GM10847 (cell line): ENCODE results near the gene PDK3.

ENCODE experiments used
- POLR2A ChIP-seq: IDR thresholded peaks from 2 replicates; pipeline ENCODE4 v1.6.1; 2011; ENCODE audit not compliant: insufficient read length; ENCODE audit errors: extremely low read depth

Gene PDK3

DNA sequence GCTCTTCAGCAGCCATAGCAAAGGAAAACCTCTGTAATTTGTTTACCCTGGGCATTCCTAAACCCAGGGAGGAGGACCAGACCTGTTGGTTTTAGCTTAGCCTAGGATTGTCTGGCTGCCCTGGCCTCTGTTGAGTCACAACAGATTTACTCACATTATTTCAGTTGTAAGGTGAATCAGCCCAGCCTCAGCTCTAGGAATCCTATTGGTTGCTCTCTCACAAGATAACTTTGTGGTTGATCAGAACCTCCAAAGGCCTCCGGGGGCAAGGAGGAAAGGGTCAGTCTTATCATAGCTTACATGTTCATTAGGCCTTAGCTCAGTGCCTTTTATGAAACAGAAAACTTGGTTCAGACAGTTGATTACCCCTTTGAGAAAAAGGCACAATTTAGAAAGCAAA, 41.0 kb downstream of the PDK3 start:
- TF ChIP-seq POLR2A: no peak

DNA sequence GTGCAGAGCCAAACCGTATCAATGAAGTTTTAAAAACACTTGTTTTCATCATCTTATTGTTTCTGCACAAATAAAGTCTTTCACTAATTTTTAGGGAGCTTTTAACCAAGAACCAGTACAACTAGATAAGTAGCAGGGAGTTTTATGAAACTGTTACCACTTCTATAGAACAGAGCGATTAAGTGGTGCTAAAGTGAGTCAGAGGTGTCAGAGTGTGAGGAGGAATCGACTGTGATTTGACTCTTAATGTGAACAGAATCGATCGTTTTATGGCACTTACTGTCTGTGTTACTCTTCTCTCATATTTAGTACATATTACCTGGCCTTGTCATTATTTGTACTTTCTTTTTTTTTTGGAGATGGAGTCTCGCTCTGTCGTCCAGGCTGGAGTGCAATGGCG, 43.3 kb downstream of the PDK3 start:
- no peak for TF ChIP-seq POLR2A

DNA sequence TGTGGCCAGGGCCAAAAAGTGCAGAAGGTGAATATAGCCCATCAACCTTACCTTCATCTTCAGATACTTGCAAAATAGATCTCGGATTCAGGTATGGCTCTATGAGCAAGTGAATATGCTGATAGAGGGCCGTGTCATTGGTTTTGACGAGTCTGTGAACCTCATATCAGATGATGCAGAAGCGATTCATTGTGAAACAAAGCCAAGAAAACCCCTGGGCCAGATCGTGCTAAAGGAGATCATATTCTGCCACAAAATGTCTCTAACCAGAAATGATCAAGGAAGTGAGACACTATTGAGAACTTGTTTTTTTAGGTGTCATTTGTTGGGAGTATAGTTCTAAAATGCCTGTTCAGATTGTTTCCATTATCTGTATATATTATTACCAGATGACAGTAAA, 48.3 kb downstream of the PDK3 start:
- no peak for TF ChIP-seq POLR2A

DNA sequence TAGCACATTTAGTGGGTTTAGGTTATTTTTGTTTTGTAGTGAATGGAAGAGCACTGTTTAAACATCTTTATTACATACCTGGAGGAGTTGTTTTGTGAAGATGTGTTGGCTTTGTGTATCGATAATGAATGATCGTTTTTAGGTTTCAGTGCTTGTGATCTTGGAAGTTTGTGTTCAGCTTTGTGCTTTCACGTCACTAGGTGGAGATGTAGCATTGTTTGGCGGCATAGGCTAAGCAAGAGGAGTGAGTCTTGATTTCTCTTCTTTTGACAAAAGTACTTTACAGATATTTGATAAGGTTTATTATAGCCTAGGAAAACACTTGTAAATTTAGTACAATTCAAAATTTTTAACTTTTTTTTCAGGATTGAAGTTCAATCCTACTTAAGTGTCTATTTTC, 50.4 kb downstream of the PDK3 start:
- no peak for TF ChIP-seq POLR2A

DNA sequence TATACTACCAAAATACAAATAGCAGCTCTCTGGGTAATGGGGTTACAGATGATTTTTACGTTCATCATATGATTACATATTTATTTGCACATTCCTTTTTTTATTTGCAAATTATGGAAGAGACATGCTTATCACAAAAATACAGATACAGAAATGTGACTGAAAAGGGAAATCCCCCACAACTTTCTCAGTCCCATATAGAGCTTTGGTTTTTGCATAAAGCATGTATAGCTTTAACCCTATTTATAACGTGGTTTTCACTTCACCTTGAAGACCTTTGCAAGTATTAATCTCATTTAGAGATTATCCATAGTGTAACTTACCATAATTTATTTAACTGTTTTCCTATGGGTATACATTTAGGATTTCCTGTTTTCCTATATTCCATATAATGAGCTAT, 55.4 kb downstream of the PDK3 start:
- TF ChIP-seq POLR2A: no peak

DNA sequence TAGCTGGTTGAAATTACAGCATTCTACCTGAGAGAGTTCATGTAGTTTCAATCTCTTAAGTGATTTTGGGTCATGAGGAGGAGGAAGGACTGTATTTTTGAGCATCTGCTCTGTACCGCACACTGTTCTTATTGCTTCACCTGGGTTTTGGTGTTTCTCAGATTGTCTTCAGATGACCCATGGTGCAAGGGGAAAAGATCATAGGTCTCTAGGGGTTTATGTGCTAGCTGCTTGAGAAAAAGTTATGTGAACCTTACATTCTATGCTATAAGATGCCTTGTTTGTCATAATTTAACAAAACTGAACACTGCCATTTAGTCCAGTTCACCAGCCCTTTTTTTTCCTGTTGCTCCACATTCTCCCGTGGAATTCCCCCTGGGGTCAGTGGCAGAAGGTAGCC, 60.4 kb downstream of the PDK3 start:
- TF ChIP-seq POLR2A: no peak

DNA sequence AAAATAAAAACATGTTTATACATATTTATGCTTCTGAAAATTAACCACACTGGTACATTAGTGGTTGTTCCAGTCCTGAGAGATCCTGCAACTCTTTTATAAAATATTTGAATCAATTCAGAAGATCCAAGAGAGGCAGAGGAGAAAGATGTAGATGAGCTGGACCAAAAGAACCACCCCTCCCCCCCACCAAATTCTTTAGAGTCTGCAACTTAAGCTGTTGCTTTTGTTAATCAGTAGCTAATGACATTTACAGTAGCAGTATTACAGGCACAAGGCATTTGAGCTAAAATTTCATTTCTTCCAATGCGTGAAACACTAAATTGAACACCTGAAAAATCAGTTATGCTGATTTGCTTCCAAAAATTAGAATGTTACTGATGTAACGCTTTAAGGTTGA, 61.5 kb downstream of the PDK3 start:
- no peak for TF ChIP-seq POLR2A

DNA sequence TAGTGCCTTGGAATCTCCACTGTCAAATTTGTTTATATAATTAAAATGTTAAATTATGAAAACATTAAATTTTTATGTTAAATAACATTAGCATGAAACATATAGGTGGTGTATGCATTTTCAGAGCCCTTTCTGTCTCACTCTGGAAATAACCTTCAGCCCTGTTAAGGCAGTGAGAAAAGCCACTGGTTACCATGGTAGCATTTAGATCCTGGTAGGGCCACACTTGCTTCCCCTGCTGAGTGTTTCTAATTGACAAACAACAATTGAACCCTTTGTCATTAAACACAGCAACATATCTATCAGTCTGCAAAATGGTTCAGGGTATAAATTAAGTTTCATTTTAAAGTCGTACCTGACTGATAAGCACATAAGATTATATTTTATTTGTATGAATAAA, 63.5 kb downstream of the PDK3 start:
- TF ChIP-seq POLR2A: no peak

DNA sequence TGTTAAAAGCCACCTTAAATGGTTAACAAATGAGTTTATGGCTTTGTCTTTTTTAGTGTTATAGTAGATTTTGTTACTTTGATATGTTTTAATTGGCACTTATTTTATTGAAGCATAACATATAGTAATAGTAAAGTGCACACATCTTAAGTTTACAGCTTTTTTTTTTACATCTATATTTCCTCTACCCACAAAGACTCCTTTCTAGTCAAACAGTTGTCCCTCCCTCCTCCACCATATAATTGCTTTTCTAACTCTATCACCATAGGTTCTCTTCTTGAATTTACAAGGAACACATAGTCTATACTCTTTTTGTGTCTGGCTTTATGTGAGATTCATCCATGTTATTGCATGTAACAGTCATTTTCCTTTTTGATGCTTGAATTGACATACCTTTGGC, 71.5 kb downstream of the PDK3 start:
- no peak for TF ChIP-seq POLR2A

DNA sequence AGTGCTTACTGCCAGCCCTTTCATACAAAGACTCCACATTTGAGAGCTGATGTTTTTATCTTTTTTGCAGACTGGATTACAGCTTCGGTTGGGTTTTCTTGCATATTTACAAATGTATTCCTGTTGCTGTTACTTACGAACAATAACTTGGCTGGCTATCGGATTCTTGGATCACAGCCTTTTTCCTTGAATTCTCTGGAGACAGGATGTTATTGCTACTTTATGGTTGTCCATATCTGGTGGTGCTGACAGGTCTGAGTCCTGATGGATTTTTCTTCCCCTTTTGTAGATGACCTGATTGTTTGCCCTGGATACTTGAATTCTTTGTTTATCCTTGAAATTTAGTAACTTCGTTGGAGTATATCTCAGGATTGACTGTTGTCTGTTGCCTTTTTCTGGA, 77.7 kb downstream of the PDK3 start:
- TF ChIP-seq POLR2A: no peak

DNA sequence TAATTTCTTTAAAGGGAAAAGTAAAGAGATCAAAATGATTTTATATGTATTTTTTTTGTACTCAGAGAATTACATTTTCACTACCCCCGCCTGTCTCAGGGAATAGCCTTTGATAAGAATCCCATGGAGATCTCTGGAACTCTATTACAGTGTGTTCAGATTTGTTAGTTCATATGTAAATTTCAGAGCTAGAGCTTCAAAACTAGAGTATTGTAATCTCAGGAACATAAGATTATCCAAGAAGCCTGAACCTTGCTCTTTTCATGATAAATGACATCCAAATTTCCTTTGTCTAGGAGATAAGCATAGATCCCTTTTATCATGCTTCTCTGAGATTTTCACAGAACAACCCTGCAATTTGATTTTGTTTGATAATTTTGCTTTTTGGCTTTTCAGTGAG, 82.9 kb downstream of the PDK3 start:
- no peak for TF ChIP-seq POLR2A

DNA sequence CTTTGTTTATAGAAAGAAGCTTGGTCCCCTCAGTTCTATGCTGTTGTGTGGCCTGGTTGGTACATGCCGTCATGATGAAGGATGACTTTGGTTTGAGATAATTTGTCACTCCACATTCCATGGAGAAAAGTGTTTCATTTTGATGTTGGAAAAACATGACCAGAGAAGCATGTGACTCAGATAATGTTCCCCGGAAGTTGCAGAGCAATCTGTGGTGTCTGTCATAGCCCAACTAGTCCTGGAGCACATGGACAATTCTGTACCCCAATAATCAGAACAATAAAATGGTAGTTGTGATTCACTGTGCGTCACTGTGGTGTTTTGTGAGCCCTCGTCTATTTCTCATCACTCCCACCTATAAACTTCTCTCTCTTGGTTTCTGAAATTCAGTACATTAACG, 85.1 kb downstream of the PDK3 start:
- TF ChIP-seq POLR2A: no peak

DNA sequence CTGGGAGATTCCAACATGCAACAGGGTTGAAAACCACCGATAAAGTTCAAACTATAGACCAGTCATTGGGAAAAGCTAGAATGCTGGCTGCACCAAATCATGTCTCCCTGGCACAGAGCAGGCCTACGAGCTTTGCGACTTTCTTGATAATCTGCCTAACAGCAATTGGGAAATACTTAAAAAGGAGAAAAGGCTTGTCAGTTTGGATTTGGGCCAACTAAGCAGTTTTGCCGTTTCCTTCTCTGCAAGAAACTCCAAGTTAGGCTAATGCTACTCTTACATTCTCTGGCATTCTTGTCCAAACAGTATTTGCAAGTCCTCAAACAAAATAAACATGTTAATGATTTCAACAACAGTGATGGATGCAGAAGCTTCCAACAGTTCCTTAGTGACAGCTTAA, 87.9 kb downstream of the PDK3 start:
- no peak for TF ChIP-seq POLR2A

DNA sequence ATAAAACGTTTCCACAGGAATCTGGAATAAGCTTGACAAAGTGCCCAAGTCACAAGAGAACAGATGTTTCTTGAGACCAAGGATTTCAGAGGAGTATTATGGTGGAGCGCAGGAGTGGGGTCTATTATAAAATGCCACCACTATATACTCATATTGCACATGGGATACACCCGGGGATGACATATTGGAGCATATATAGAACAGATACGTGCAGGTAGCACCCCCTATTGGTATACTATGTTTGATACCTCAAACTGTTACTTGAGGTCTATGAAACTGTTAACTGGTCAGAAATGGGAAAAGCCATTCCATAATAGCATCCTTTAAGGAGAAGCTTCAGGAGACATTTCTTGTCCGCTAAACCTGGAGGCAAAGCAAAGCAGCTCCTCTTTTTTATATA, 96.0 kb downstream of the PDK3 start:
- TF ChIP-seq POLR2A: no peak

DNA sequence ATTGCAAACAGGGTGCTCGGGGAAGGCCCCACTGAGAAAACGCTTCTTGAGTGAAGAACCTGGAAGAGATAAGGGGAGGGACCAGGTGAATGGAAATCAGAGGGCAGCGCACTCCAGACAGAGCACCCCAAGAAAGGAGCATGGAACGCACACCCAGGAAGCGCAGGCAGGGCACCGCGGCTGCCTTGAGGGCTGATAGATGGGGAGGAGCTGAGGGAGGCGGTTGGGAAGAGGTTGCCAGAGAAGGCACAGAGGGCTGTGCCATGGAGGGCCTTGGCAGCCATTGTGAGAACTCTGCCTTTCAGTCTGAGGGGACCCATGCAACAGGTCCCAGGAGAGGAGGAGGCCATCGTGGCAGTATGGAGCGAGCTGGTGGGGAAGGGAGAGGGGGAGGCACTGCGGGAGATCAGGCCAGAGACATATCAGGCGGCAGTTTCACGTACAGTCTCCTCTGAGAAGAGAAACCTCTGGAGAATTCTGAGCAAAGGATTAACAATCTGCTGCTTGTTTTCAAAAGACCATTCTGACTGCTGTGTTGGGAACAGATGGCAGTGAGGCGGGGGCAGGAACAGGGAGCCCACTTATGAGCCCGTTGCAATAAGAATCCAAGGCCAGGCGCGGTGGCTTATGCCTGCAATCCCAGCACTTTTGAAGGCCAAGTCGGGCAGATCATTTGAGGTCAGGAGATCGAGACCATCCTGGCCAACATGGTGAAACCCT, 98.4 kb downstream of the PDK3 start:
- no peak for TF ChIP-seq POLR2A

DNA sequence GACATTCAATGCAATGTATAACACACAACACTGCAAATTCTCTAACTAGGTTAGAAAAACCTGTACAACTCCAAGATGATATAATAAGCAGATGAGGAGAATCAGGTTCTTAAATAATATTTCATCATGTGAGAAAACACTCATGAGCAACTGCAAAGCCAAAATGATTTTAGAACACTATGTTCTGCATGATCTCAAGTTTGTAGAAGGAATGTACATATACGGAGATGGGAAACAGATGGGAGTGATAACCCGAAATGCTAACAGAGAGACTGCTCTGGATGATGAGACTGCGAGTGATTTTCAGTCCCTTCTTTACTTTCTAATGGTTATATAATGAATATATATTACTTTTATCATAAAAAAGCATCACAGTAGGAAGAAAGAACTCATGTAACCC, 101.2 kb downstream of the PDK3 start:
- TF ChIP-seq POLR2A: no peak

DNA sequence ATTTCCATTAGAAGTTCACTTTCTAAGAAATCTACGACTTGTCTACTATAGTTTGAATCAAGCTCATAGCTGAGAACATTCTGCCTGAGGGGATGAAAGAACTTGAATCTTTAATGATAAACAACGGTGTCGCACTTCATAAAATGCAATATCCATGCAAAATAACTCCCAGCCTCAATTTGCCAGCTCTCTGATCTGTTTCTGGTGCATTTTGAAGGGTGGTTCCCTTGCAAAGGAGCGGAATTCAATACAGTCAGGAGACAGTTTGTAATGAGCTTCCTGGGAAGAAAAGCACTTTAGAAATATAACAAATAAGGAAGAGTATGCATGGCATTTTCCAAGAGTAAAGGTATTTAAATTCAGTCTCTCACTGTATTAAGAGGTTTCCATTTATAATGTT, 102.1 kb downstream of the PDK3 start:
- TF ChIP-seq POLR2A: no peak
